ENCODE results near the gene NOX1.

Gene NOX1

GRCh38 chrX:100874325-100874724 lies at the start of gene NOX1:
Gene NOX1 (minus strand): TSS chrX:100874359. CDS start chrX:100874139, 220 bp downstream.
- DNase-seq (ENCODE audit: low spot score) = no peak

- no peak for DNase-seq (ENCODE audit: low spot score)
These were observed 41.4 kb upstream of the NOX1 start for GRCh38 chrX:100915562-100915961.

- DNase-seq (ENCODE audit: low spot score) = no peak
These were observed 39.0 kb upstream of the NOX1 start for GRCh38 chrX:100913111-100913510.

GRCh38 chrX:100911731-100912130 lies 37.6 kb upstream of the NOX1 start:
- DNase-seq (ENCODE audit: low spot score) = no peak

- DNase-seq (ENCODE audit: low spot score) = no peak
These were observed 31.5 kb upstream of the NOX1 start for GRCh38 chrX:100905620-100906019.

GRCh38 chrX:100904433-100904832 lies 30.3 kb upstream of the NOX1 start:
- DNase-seq (ENCODE audit: low spot score) = no peak

- DNase-seq (ENCODE audit: low spot score) = peak; percentile 55
These were observed 21.4 kb upstream of the NOX1 start for GRCh38 chrX:100895365-100896075.

GRCh38 chrX:100883654-100884053 lies 9.5 kb upstream of the NOX1 start:
- no peak for DNase-seq (ENCODE audit: low spot score)

- DNase-seq (ENCODE audit: low spot score) = no peak
These were observed 6.2 kb upstream of the NOX1 start for GRCh38 chrX:100880368-100880767.

GRCh38 chrX:100871594-100872560 lies 2.3 kb downstream of the NOX1 start:
- DNase-seq (ENCODE audit: low spot score) = no peak

- DNase-seq (ENCODE audit: low spot score) = no peak
These were observed 3.6 kb downstream of the NOX1 start for GRCh38 chrX:100870527-100870926.

GRCh38 chrX:100868273-100868672 lies 5.9 kb downstream of the NOX1 start:
- no peak for DNase-seq (ENCODE audit: low spot score)

- DNase-seq (ENCODE audit: low spot score) = no peak
These were observed 9.3 kb downstream of the NOX1 start for GRCh38 chrX:100864657-100865391.

- no peak for DNase-seq (ENCODE audit: low spot score)
These were observed 10.8 kb downstream of the NOX1 start for GRCh38 chrX:100863326-100863864.

GRCh38 chrX:100852810-100853209 lies 21.3 kb downstream of the NOX1 start:
- DNase-seq (ENCODE audit: low spot score) = no peak

- no peak for DNase-seq (ENCODE audit: low spot score)
These were observed 23.8 kb downstream of the NOX1 start for GRCh38 chrX:100850317-100850716.

GRCh38 chrX:100831219-100831946 lies 42.8 kb downstream of the NOX1 start:
- DNase-seq (ENCODE audit: low spot score) = no peak

- DNase-seq (ENCODE audit: low spot score) = no peak
These were observed 43.6 kb downstream of the NOX1 start for GRCh38 chrX:100830547-100830946.

- no peak for DNase-seq (ENCODE audit: low spot score)
These were observed 44.0 kb downstream of the NOX1 start for GRCh38 chrX:100830143-100830542.

- peak; percentile 14 for DNase-seq (ENCODE audit: low spot score)
These were observed 44.4 kb downstream of the NOX1 start for GRCh38 chrX:100829730-100830129.

Measured in RKO (cell line).